H1 (cell line): ENCODE measurements around the gene UFD1. TPM values are rescaled to one million over a fixed set of nuclear protein-coding genes. Genes with fewer than 3 reads are reported as not detected.

Experiments
- CTCF ChIA-PET: fragments of 300-600 bp; sonication (Branson Sonifier 250); formaldehyde crosslinking; loops from one replicate; lab custom pipeline; 2021; ENCODE audit not compliant: partially characterized antibody; lab: Charles Lee
- POLR2A ChIA-PET: fragments of 300-600 bp; sonication (Branson Sonifier 250); formaldehyde crosslinking; loops from one replicate; lab custom pipeline; 2021; ENCODE audit warnings: inconsistent platforms; ENCODE audit not compliant: partially characterized antibody; lab: Charles Lee
- DNase-seq, 2 experiments: peaks; one replicate each; pipeline versions ENCODE4 v3.0.0 to v3.0.0-alpha.2; 2010 to 2022; ENCODE audit warnings: low spot score in 2 of 2, low read depth in 1 of 2, mixed read lengths in 1 of 2
- FAIRE-seq: peaks from 2 replicates; lab custom pipeline; 2011; peaks lifted over from hg19 to GRCh38; lab: Jason Lieb, UNC
- H2AFZ ChIP-seq: 2 replicates; pipeline ENCODE4 v1.8.1; 2012; ENCODE audit warnings: low read length, inconsistent platforms
- H2AK5ac ChIP-seq: 2 replicates; pipeline ENCODE4 v1.6.1; 2013; ENCODE audit warnings: low read depth, low read length
- H2BK120ac ChIP-seq: replicated peaks from 2 replicates; pipeline ENCODE3; 2013; ENCODE audit warnings: low read depth, low read length, inconsistent platforms
- H2BK12ac ChIP-seq: 2 replicates; pipeline ENCODE4 v1.6.1; 2013; ENCODE audit warnings: low read depth, low read length
- H2BK15ac ChIP-seq: 2 replicates; pipeline ENCODE4 v1.6.1; 2013; ENCODE audit warnings: low read length
- H2BK20ac ChIP-seq: 2 replicates; pipeline ENCODE4 v1.6.1; 2013; ENCODE audit warnings: low read length
- H2BK5ac ChIP-seq: 2 replicates; pipeline ENCODE4 v1.6.1; 2013; ENCODE audit warnings: low read depth, low read length
- H3K14ac ChIP-seq: 2 replicates; pipeline ENCODE4 v1.6.1; 2013; ENCODE audit warnings: inconsistent platforms; ENCODE audit not compliant: insufficient read length
- H3K18ac ChIP-seq: 2 replicates; pipeline ENCODE4 v1.6.1; 2013; ENCODE audit warnings: low read length; ENCODE audit errors: extremely low read depth
- H3K23ac ChIP-seq: 2 replicates; pipeline ENCODE4 v1.6.1; 2013; ENCODE audit warnings: inconsistent platforms; ENCODE audit not compliant: insufficient read length
- H3K23me2 ChIP-seq: 2 replicates; pipeline ENCODE4 v1.6.1; 2013; ENCODE audit warnings: low read depth, low read length
- H3K27ac ChIP-seq: 2 replicates; pipeline ENCODE4 v1.6.1; 2011; ENCODE audit warnings: low read depth, low read length, inconsistent platforms
- H3K27me3 ChIP-seq, 4 experiments: replicated peaks in 1 of 4; 1 replicate in 1 of 4; 2 replicates in 3 of 4; pipeline versions ENCODE4 v1.6.1 to v1.8.1; 2011 to 2013; ENCODE audit warnings: low read length in 3 of 4, mild to moderate bottlenecking in 3 of 4, inconsistent platforms in 2 of 4, mixed read lengths in 2 of 4, moderate library complexity in 1 of 4; ENCODE audit not compliant: control insufficient read depth in 3 of 4, insufficient read depth in 3 of 4; ENCODE audit errors: extremely low read depth in 1 of 4
- H3K36me3 ChIP-seq, 4 experiments: 2 replicates each; pipeline versions ENCODE4 v1.6.1 to v1.8.1; 2011 to 2013; ENCODE audit warnings: mild to moderate bottlenecking in 4 of 4, low read length in 3 of 4, moderate library complexity in 2 of 4, control low read depth in 1 of 4, inconsistent platforms in 1 of 4; ENCODE audit not compliant: insufficient read depth in 4 of 4, control insufficient read depth in 2 of 4
- H3K4ac ChIP-seq: replicated peaks from 2 replicates; pipeline ENCODE3; 2013; ENCODE audit warnings: low read length, low read depth, mixed read lengths, inconsistent platforms; ENCODE audit not compliant: insufficient read length
- H3K4me1 ChIP-seq, 4 experiments: replicated peaks in 1 of 4; 1 replicate in 1 of 4; 2 replicates in 3 of 4; pipeline versions ENCODE4 v1.6.1 to v1.8.1; 2011 to 2013; ENCODE audit warnings: low read length in 3 of 4, inconsistent platforms in 2 of 4, mixed read lengths in 1 of 4; ENCODE audit not compliant: insufficient read depth in 4 of 4, control insufficient read depth in 3 of 4
- H3K4me2 ChIP-seq, 2 experiments: 2 replicates each; pipeline versions ENCODE4 v1.6.1 to v1.8.1; 2011 to 2013; ENCODE audit warnings: low read depth in 2 of 2, low read length in 2 of 2, control low read depth in 1 of 2, inconsistent platforms in 1 of 2, mild to moderate bottlenecking in 1 of 2; ENCODE audit not compliant: insufficient read depth in 1 of 2
- H3K4me3 ChIP-seq, 4 experiments: fragments of 200-600, 300-600 bp in 1 of 4; sonication (generic), shearing (Covaris generic), sonication (Bioruptor Twin) in 1 of 4; 2 replicates each; pipeline versions ENCODE4 v1.5.1 to v1.8.1; 2011 to 2016; ENCODE audit warnings: low read length in 4 of 4, low read depth in 3 of 4, control low read depth in 2 of 4, inconsistent platforms in 2 of 4, mild to moderate bottlenecking in 2 of 4, mixed read lengths in 1 of 4, moderate library complexity in 1 of 4; ENCODE audit not compliant: insufficient read depth in 2 of 4; ENCODE audit errors: extremely low read depth in 1 of 4
- H3K56ac ChIP-seq: replicated peaks from 2 replicates; pipeline ENCODE3; 2013; ENCODE audit warnings: low read depth, mild to moderate bottlenecking, mixed read lengths, low read length, inconsistent platforms; ENCODE audit not compliant: insufficient read length
- H3K79me1 ChIP-seq: 2 replicates; pipeline ENCODE4 v1.6.1; 2013; ENCODE audit warnings: low read depth, low read length, control low read depth
- H3K79me2 ChIP-seq, 2 experiments: 2 replicates each; pipeline versions ENCODE4 v1.6.1 to v1.8.1; 2012 to 2013; ENCODE audit warnings: low read length in 2 of 2, mild to moderate bottlenecking in 2 of 2, inconsistent platforms in 1 of 2; ENCODE audit not compliant: insufficient read depth in 2 of 2, control insufficient read depth in 1 of 2
- H3K9ac ChIP-seq, 4 experiments: replicated peaks in 1 of 4; 1 replicate in 1 of 4; 2 replicates in 3 of 4; pipeline versions ENCODE4 v1.6.1 to v1.8.1; 2011 to 2013; ENCODE audit warnings: low read depth in 3 of 4, low read length in 3 of 4, control low read depth in 2 of 4, mild to moderate bottlenecking in 2 of 4, moderate library complexity in 2 of 4, inconsistent platforms in 1 of 4; ENCODE audit errors: extremely low read depth in 1 of 4
- H3K9me3 ChIP-seq, 2 experiments: 2 replicates each; pipeline versions ENCODE4 v1.6.1 to v1.8.1; 2012 to 2013; ENCODE audit warnings: mild to moderate bottlenecking in 2 of 2, moderate library complexity in 2 of 2, control low read depth in 1 of 2, inconsistent platforms in 1 of 2, low read depth in 1 of 2, low read length in 1 of 2, mixed read lengths in 1 of 2; ENCODE audit not compliant: insufficient read depth in 2 of 2
- H4K20me1 ChIP-seq, 2 experiments: replicated peaks in 1 of 2; 2 replicates each; pipeline versions ENCODE3 to v1.8.1; 2011 to 2013; ENCODE audit warnings: inconsistent platforms in 2 of 2, low read length in 2 of 2, mild to moderate bottlenecking in 1 of 2; ENCODE audit not compliant: insufficient read depth in 2 of 2, control insufficient read depth in 1 of 2
- H4K5ac ChIP-seq: 2 replicates; pipeline ENCODE4 v1.6.1; 2013; ENCODE audit warnings: low read length, low read depth, mixed read lengths, inconsistent platforms; ENCODE audit not compliant: insufficient read length
- H4K8ac ChIP-seq: 2 replicates; pipeline ENCODE4 v1.8.0; 2013; ENCODE audit warnings: mild to moderate bottlenecking, moderate library complexity, low read length, inconsistent platforms; ENCODE audit not compliant: insufficient read depth; ENCODE audit errors: extremely low read depth
- H4K91ac ChIP-seq: replicated peaks from 2 replicates; pipeline ENCODE3; 2013; ENCODE audit warnings: low read length, mixed read lengths, inconsistent platforms; ENCODE audit not compliant: insufficient read length
- FOSL1 ChIP-seq: IDR thresholded peaks from 2 replicates; pipeline ENCODE4 v1.6.1; 2011; ENCODE audit warnings: mild to moderate bottlenecking, low read depth, low read length, moderate library complexity; ENCODE audit not compliant: insufficient read depth
- JUN ChIP-seq: IDR thresholded peaks from 2 replicates; pipeline ENCODE4 v1.6.1; 2011; ENCODE audit warnings: low read depth, mild to moderate bottlenecking, improper control_type of control experiment, low read length
- POLR2A ChIP-seq, 2 experiments: IDR thresholded peaks; 1 replicate in 1 of 2; 2 replicates in 1 of 2; pipeline ENCODE4 v1.6.1; 2011; ENCODE audit warnings: low read depth in 2 of 2, low read length in 2 of 2, mild to moderate bottlenecking in 2 of 2; ENCODE audit errors: control extremely low read depth in 1 of 2
- RXRA ChIP-seq: IDR thresholded peaks from 2 replicates; pipeline ENCODE4 v1.6.1; 2011; ENCODE audit warnings: low read depth, mild to moderate bottlenecking, low read length, moderate library complexity; ENCODE audit not compliant: insufficient read depth
- SAP30 ChIP-seq: fragments of 300-600 bp; sonication (generic); IDR thresholded peaks from 2 replicates; pipeline ENCODE4 v1.7.1; 2012; ENCODE audit warnings: low read length, moderate library complexity, mild to moderate bottlenecking, inconsistent platforms; ENCODE audit not compliant: insufficient read depth, insufficient replicate concordance
- SRF ChIP-seq: IDR thresholded peaks from 2 replicates; pipeline ENCODE4 v1.6.1; 2011; ENCODE audit warnings: mild to moderate bottlenecking, low read depth, low read length, moderate library complexity
- TAF1 ChIP-seq: IDR thresholded peaks from 2 replicates; pipeline ENCODE4 v1.6.1; 2011; ENCODE audit warnings: mild to moderate bottlenecking, low read depth, low read length
- WGBS, 2 experiments: shearing (Covaris generic) in 1 of 2; methylation state at CpG; one replicate each; pipeline versions ENCODE4 v1.1.6 to v1.1.7; 2013 to 2015; ENCODE audit warnings: low lambda C conversion rate in 2 of 2, mixed read lengths in 2 of 2, inconsistent platforms in 1 of 2, low coverage in 1 of 2, missing lambda C conversion rate in 1 of 2; ENCODE audit not compliant: insufficient replicate concordance in 2 of 2, insufficient coverage in 1 of 2, insufficient read length in 1 of 2; ENCODE audit errors: extremely low coverage in 1 of 2, missing lambda C conversion rate in 1 of 2; 5-methylcytosine and 5-hydroxymethylcytosine counted together
- polyA plus RNA-seq, 7 experiments: library from polyadenylated mRNA; depleted of rRNA in 3 of 7; stranded (reverse) in 5 of 7; unstranded in 2 of 7; fragments of >200 nt in 5 of 7; fragments of 200-250 nt in 2 of 7; gene quantifications; 1 replicate in 5 of 7; 2 replicates in 1 of 7; 4 replicates in 1 of 7; pipeline versions ENCODE4 v1.2.1 to v1.2.3, GENCODE V29; 2011 to 2013; ENCODE audit warnings: missing spikeins in 2 of 7, mixed read lengths in 2 of 7
- total RNA-seq: library from RNA; stranded (reverse); fragmentation: NEBNext Ultra II Directional; extraction: Animal tissue kit (Norgen Biotek cat#: 25700); gene quantifications from 2 replicates; pipeline ENCODE4 v1.2.1, GENCODE V29; 2021
- TF ChIP-seq, protein P1 (sequence below), 3 experiments: IDR thresholded peaks; 1 replicate in 2 of 3; 2 replicates in 1 of 3; pipeline versions ENCODE4 v1.5.1 to v1.6.1; 2011; ENCODE audit warnings: low read length in 3 of 3, mild to moderate bottlenecking in 3 of 3, inconsistent platforms in 2 of 3, low read depth in 1 of 3, moderate library complexity in 1 of 3; ENCODE audit not compliant: insufficient read depth in 1 of 3; ENCODE audit errors: control extremely low read depth in 1 of 3

UFD1 gene
- total and polyA plus RNA-seq, 2 of the 8 experiments (the other 6 are each of a cell fraction or from before 2014, with no cell fraction given): 74.6 to 116 TPM

DNA sequence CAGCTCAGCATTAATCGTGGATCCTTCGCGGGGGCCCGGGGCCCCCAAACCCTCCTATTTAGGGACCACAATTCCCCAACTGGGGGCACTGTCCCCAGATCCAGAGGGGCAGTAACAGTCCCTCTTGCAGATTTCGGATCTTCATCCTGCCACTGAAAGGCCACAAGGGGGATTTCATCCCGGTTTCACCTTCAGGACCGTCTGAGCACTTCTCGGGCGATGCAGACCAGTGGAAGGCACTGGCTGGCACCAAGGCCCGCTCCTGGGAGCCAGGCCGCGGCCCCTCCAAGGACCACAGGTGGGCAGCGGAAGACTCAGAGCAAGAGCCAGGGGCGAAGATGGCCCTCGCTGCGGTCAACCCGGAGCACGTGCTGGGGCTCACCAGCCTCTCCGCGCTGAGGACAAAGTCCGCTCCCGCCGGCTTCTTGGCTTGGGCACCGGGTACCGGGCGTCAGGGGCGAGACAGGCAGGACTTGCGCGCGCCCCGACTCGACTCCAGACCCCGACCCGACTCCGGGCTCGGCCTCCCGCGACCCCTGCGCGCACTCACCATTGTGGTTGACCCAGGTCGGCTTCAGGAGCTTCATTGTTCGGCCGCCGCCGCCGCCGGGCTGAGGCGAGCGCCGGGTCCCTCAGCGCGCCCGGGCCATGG is 48.0 kb downstream of the UFD1 start:
- Histone ChIP-seq H3K56ac (peak overlapping the region; percentile 56), H2BK12ac (no peak overlapping the region), H4K20me1 (peaks cover 15 to 24% of the 10 kb centered on the region in 2 experiments), H3K79me2 (peaks cover 34 to 50% of the 10 kb centered on the region in 2 experiments), H2BK5ac (no peak overlapping the region), H4K91ac (peak overlapping the region; percentile 40), H3K4me1 (peaks cover 0 to 9% (median 4%) of the 10 kb centered on the region in 4 experiments; a peak in 5 of 7 replicates), H3K36me3 (peaks cover 3 to 11% (median 9%) of the 10 kb centered on the region in 4 experiments; a peak in 5 of 8 replicates), H3K18ac (no peak overlapping the region), H3K23ac (no peak overlapping the region), H2AK5ac (no peak overlapping the region; the same call in 1 of the 2 replicates), H3K4me2 (peak overlapping the region; percentile 58 to 85), H2BK20ac (no peak overlapping the region), H3K4me3 (peak overlapping the region; percentile 73 to 86 (median 81)), H2BK120ac (no peak overlapping the region), H2BK15ac (no peak overlapping the region), H2AFZ (no peak overlapping the region), H3K27ac (peak overlapping the region; percentile 54), H3K79me1 (peaks cover 12% of the 10 kb centered on the region), H3K9ac (peak overlapping the region; percentile 74 to 98 (median 90)), H3K23me2 (peaks cover 11% of the 10 kb centered on the region), H3K4ac (peak overlapping the region; percentile 47), H4K5ac (peak overlapping the region; percentile 41), H3K9me3 (no peaks in the 10 kb centered on the region), H3K27me3 (no peaks in the 10 kb centered on the region), H3K14ac (no peak overlapping the region), H4K8ac (peak overlapping the region; percentile 98)
- peak in 1 of 2 experiments; percentile 67 for DNase-seq
- ChIA-PET CTCF (interaction anchor here (0.5 to 1.0 kb wide), 3 partner anchors 22 to 871 kb away, joined by 3 read pairs; no protein-coding TSS in a partner anchor), POLR2A (interaction anchor here (0.9 to 7.9 kb wide), 13 partner anchors 9 to 253 kb away, joined by 3 to 127 read pairs (median 3); partner anchors contain the start of genes C22orf39, CDC45, CLTCL1 and SLC25A1)
- FAIRE-seq: no peak
- 2% methylated on average over 38 of the region's 53 CpGs; no CpG with 5 or more reads in 1 of the 2 experiments for WGBS, 2 experiments
- no peak for TF ChIP-seq SRF
- no peak for TF ChIP-seq FOSL1
- TF ChIP-seq, protein P1, sequence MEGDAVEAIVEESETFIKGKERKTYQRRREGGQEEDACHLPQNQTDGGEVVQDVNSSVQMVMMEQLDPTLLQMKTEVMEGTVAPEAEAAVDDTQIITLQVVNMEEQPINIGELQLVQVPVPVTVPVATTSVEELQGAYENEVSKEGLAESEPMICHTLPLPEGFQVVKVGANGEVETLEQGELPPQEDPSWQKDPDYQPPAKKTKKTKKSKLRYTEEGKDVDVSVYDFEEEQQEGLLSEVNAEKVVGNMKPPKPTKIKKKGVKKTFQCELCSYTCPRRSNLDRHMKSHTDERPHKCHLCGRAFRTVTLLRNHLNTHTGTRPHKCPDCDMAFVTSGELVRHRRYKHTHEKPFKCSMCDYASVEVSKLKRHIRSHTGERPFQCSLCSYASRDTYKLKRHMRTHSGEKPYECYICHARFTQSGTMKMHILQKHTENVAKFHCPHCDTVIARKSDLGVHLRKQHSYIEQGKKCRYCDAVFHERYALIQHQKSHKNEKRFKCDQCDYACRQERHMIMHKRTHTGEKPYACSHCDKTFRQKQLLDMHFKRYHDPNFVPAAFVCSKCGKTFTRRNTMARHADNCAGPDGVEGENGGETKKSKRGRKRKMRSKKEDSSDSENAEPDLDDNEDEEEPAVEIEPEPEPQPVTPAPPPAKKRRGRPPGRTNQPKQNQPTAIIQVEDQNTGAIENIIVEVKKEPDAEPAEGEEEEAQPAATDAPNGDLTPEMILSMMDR (IDR thresholded peaks at IDR 0.05; ENCODE audit: control extremely low read depth in 1 of 3, insufficient read depth in 1 of 3, low read depth in 1 of 3, low read length in 3 of 3): peak; percentile 20 to 35 (median 32); a peak in 3 of 4 replicates
- no peak for TF ChIP-seq RXRA
- TF ChIP-seq JUN: no peak
- peak; percentile 54 for TF ChIP-seq TAF1
- no peak for TF ChIP-seq SAP30
- peak in 1 of 2 experiments; percentile 19; a peak in 2 of 3 replicates for TF ChIP-seq POLR2A (IDR thresholded peaks at IDR 0.05; ENCODE audit: control extremely low read depth in 1 of 2, low read depth in 2 of 2, low read length in 2 of 2)
